ENCODE results near the gene CSTF1. TPM values are rescaled to one million over a fixed set of nuclear protein-coding genes. Genes with fewer than 3 reads are reported as not detected.

CSTF1 gene
- total RNA-seq, 4 donors from 2014 or later, result 20.8 to 26.8 (median 22.0) TPM

DNA sequence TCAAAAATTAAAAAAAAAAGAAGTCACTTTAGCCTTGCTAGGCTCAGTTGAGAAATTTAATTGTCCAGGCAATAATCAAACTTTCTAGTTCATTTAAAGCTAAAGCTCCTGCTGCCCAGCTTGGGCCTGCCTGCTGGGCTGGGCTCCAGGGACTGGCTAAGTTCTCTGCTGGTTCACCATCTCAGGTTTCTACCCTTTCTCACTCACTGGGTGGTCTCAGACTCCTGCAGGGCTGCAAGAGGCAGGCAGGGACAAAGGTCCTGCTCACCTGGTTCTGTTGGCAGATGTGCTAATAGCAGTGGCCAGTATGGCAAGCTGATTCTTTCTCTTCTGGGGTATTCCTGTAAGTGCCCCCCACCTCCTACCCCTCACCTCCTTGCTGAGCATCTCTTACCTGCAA lies 54.8 kb downstream of the CSTF1 start:
- ATAC-seq (ENCODE audit: low FRiP score), result no peak

DNA sequence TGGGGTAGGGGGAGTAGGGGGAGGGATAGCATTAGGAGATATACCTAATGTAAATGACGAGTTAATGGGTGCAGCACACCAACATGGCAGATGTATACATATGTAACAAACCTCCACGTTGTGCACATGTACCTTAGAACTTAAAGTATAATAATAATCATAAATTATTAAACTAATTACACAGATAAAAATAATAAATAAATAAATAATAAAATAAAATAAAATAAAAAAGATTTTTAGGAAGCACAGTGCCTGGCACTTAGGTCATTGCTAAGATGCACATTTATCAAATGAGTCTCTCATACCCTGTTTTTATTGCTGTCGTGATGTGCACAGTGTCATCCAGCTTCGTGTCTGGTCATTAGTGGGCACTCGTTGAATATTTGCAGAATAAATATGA lies 57.0 kb downstream of the CSTF1 start:
- ATAC-seq (ENCODE audit: low FRiP score), result no peak
- TF ChIP-seq, protein P1, sequence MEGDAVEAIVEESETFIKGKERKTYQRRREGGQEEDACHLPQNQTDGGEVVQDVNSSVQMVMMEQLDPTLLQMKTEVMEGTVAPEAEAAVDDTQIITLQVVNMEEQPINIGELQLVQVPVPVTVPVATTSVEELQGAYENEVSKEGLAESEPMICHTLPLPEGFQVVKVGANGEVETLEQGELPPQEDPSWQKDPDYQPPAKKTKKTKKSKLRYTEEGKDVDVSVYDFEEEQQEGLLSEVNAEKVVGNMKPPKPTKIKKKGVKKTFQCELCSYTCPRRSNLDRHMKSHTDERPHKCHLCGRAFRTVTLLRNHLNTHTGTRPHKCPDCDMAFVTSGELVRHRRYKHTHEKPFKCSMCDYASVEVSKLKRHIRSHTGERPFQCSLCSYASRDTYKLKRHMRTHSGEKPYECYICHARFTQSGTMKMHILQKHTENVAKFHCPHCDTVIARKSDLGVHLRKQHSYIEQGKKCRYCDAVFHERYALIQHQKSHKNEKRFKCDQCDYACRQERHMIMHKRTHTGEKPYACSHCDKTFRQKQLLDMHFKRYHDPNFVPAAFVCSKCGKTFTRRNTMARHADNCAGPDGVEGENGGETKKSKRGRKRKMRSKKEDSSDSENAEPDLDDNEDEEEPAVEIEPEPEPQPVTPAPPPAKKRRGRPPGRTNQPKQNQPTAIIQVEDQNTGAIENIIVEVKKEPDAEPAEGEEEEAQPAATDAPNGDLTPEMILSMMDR (IDR thresholded peaks at IDR 0.05), result no peak

More for the DNA sequence above, 54.8 kb downstream of the CSTF1 start:
- TF ChIP-seq, protein P1 (IDR thresholded peaks at IDR 0.05), result no peak
- no peak for DNase-seq (ENCODE audit: low spot score)

DNA sequence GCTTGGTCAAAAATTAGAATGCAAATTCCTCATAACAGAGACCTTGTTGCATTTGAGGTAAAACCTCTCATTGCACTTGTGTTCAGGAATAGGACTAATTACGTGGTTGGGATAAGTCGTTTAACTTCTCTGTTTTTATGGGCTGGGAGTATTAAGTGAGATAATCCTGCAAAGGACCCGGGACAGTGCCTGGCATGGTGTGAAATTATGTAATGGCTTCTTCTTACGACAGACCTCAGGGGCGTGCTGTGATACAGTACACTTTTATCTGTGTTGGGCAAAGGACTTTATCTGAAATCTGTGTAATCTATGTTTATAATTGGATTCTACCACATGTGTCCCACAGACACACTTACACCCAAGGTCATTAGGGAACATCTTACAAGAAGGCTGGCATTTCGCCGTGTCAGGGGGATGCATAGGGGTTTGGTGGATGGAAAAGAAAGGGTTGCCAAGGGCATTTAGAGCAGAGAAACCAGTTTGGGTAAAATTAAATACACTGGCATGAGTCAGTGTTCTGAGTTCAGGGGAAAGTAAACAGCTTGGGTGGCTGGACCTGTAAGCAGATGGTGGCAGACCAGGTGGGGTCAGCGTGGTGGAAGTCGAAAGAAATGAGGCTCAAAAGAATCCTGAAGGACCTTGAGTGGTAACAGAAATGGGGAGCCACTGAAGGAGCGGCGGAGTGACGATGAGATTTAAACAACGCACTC lies 58.8 kb downstream of the CSTF1 start:
- TF ChIP-seq, protein P1 (IDR thresholded peaks at IDR 0.05), result no peak
- no peak for ATAC-seq (ENCODE audit: low FRiP score)
- no peak for DNase-seq (ENCODE audit: low spot score)

More for the DNA sequence above, 57.0 kb downstream of the CSTF1 start:
- no peak for DNase-seq (ENCODE audit: low spot score)

DNA sequence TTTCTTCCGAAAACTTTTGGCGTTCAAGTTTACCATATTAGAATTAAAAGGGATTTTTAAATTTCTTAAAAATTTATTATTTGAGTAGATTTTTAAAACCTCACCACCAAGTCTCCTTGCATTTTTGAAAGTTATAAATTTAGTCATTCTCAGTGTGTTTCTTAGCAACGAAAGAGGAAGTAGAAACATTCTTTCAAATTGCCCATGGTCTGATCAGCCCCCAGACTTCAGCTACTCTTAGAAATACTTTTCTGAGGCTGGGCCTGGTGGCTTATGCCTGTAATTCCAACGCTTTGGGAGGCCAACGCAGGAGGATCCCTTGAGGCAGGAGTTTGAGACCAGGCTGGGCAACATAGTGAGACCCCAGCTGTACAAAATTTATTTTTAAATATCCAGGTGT lies 60.9 kb downstream of the CSTF1 start:
- ATAC-seq (ENCODE audit: low FRiP score), result no peak
- no peak for DNase-seq (ENCODE audit: low spot score)
- TF ChIP-seq, protein P1 (IDR thresholded peaks at IDR 0.05), result no peak

DNA sequence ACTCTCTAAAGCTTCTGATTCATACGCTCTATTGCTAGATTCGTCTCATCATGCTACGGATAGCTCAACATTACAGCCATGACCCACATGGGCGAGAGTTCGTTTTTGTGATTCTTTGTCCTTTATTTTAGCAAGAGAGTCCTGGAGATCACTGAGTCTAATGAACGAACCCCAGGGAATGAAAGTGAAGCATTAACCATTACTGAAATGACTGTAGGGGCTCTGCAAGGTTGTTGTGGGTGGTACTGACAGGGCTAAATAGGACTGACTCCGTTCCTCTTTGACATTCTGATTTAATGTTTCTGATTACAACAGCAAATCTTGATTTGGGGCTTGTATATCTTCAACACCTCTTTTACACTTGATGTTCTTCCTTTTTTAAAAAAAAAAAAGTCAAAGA lies 62.3 kb downstream of the CSTF1 start:
- TF ChIP-seq, protein P1 (IDR thresholded peaks at IDR 0.05), result no peak

More for the DNA sequence above, 62.3 kb downstream of the CSTF1 start:
- ATAC-seq (ENCODE audit: low FRiP score), result no peak
- no peak for DNase-seq (ENCODE audit: low spot score)

Other genes starting within 250 kb of the CSTF1 start
- not detected for gene MC3R, start 143.9 kb upstream of the CSTF1 start, total RNA-seq
- 10 to 100 TPM; 29.2 to 58.6 (median 39.3) TPM for gene FAM210B, start 33.7 kb upstream of the CSTF1 start, total RNA-seq
- gene AURKA, start 430 bp upstream of the CSTF1 start, total RNA-seq, result 1 to 10 TPM in 3 of 4 donors, under 1 TPM in 1; 0.95 to 4.1 (median 2.5) TPM
- 10 to 100 TPM in 1 of 4 donors, 1 to 10 TPM in 3; 3.5 to 10.6 (median 6.0) TPM for gene CASS4, start 19.6 kb downstream of the CSTF1 start, total RNA-seq
- 10 to 100 TPM; 52.7 to 62.9 (median 53.7) TPM for gene RTF2, start 76.0 kb downstream of the CSTF1 start, total RNA-seq
- gene FAM209A, start 132.1 kb downstream of the CSTF1 start, total RNA-seq, result not detected
- gene FAM209B, start 140.6 kb downstream of the CSTF1 start, total RNA-seq, result not detected
- 10 to 100 TPM in 2 of 4 donors, 1 to 10 TPM in 2; 2.7 to 13.7 (median 7.2) TPM for gene TFAP2C, start 236.7 kb downstream of the CSTF1 start, total RNA-seq